ENCODE data around the gene POP4. TPM values are rescaled to one million over a fixed set of nuclear protein-coding genes. Genes with fewer than 3 reads are reported as not detected.

The POP4 gene
- total and polyA plus RNA-seq, 10 of the 15 experiments (the other 5 are each of a cell fraction or from before 2014, with no cell fraction given), result 52.1 to 231 (median 118) TPM

GRCh38 chr19:29568036-29569025 is 37.8 kb upstream of the POP4 start (continued):
- TF ChIP-seq, protein P1, sequence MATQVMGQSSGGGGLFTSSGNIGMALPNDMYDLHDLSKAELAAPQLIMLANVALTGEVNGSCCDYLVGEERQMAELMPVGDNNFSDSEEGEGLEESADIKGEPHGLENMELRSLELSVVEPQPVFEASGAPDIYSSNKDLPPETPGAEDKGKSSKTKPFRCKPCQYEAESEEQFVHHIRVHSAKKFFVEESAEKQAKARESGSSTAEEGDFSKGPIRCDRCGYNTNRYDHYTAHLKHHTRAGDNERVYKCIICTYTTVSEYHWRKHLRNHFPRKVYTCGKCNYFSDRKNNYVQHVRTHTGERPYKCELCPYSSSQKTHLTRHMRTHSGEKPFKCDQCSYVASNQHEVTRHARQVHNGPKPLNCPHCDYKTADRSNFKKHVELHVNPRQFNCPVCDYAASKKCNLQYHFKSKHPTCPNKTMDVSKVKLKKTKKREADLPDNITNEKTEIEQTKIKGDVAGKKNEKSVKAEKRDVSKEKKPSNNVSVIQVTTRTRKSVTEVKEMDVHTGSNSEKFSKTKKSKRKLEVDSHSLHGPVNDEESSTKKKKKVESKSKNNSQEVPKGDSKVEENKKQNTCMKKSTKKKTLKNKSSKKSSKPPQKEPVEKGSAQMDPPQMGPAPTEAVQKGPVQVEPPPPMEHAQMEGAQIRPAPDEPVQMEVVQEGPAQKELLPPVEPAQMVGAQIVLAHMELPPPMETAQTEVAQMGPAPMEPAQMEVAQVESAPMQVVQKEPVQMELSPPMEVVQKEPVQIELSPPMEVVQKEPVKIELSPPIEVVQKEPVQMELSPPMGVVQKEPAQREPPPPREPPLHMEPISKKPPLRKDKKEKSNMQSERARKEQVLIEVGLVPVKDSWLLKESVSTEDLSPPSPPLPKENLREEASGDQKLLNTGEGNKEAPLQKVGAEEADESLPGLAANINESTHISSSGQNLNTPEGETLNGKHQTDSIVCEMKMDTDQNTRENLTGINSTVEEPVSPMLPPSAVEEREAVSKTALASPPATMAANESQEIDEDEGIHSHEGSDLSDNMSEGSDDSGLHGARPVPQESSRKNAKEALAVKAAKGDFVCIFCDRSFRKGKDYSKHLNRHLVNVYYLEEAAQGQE (IDR thresholded peaks at IDR 0.05; ENCODE audit: low read depth, low read length), result no peak
- TF ChIP-seq BCL11A (IDR thresholded peaks at IDR 0.05; ENCODE audit: low read depth, low read length) (no peak), ESRRA (IDR thresholded peaks at IDR 0.05; ENCODE audit: low read length) (no peak)

DNA sequence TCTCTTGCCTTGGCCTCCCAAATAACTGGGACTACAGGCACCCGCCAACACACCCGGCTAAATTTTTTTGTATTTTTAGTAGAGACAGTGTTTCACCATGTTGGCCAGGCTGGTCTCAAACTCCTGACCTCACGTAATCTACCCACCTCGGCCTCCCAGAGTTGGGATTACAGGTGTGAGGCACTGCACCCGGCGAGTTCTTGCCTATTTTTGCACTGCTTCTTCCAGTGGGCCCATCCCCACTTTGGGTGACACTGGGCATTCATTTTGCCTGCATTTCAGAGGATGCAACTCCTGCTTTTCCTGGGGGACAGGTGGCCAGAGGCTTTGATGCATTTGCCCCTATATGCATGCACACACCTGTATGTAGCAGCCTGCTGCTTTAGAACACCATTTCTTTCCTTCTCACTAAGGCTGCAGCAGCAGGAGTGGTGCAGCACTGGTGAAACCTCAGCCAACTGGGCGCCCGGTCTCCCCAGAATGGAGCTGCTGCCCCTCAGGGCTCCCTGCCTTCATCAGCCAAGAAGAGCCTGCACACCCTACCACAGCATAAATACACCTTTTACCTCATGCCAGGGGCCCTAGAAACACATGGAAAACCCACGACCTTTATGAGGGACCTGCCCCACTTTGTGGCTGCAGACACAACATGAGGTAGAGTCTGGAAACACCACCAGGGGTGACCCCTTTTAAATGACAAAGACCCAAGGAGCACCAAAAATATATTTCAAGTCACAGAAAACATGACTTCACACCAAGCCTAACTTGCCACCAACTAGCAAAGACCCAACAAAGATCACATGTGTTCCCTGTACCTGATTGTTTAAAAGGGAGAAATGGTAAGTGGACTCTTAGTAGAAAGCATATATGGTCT is 36.8 kb upstream of the POP4 start:
- TF ChIP-seq MLLT1 (IDR thresholded peaks at IDR 0.05), result no peak

More for the DNA sequence above, 36.8 kb upstream of the POP4 start:
- H3K27me3 ChIP-seq (replicated peaks in 1 of 2; ENCODE audit: control insufficient read depth in 2 of 2, insufficient read depth in 2 of 2, low read length in 1 of 2), result no peaks in the 10 kb centered on the region
- no peaks in the 10 kb centered on the region for H3K9me3 ChIP-seq (replicated peaks; ENCODE audit: control insufficient read depth, insufficient read depth, low read length)
- no peak overlapping the region for H2AFZ ChIP-seq (ENCODE audit: control insufficient read depth, low read depth, low read length)
- in situ Hi-C loops (cut with MboI), result no loop called here
- ATAC-seq, result no peak
- no peak for FAIRE-seq
- H3K4me1 ChIP-seq (ENCODE audit: control insufficient read depth, insufficient read depth, low read length), result no peaks in the 10 kb centered on the region
- H3K36me3 ChIP-seq (ENCODE audit: control insufficient read depth in 2 of 2, insufficient read depth in 2 of 2, low read length in 1 of 2), result no peaks in the 10 kb centered on the region
- H4K20me1 ChIP-seq (ENCODE audit: control insufficient read depth, insufficient read depth), result no peaks in the 10 kb centered on the region
- H3K79me2 ChIP-seq (ENCODE audit: control insufficient read depth, insufficient read depth, low read length), result no peaks in the 10 kb centered on the region
- ChIA-PET SMC1A (ENCODE audit: uncharacterized antibody, unreplicated experiment) (no interaction called here), CTCF (no interaction called here), RAD21 (ENCODE audit: unreplicated experiment) (no interaction called here), POLR2A (no interaction called here)
- intact Hi-C loops (cut with micrococcal nuclease; ENCODE audit: unreplicated experiment), result no loop called here
- H3K4me3 ChIP-seq, result no peak overlapping the region
- no peak overlapping the region for H3K9ac ChIP-seq (ENCODE audit: control insufficient read depth, insufficient read depth, low read length)
- no TSS peak for BruUV-seq (replicated peaks)
- H3K4me2 ChIP-seq (ENCODE audit: control insufficient read depth, insufficient read depth), result no peak overlapping the region
- no peak overlapping the region for H3K27ac ChIP-seq (ENCODE audit: control insufficient read depth, insufficient read depth)
- 21% methylated on average over 9 of the region's 9 CpGs for WGBS (ENCODE audit: insufficient coverage, insufficient replicate concordance, low lambda C conversion rate, missing lambda C conversion rate)
- no peak for DNase-seq (ENCODE audit: low read depth, low spot score)
